ENCODE data around the gene FAM163A. TPM values are rescaled to one million over a fixed set of nuclear protein-coding genes. Genes with fewer than 3 reads are reported as not detected.
A peak's percentile ranks its signal among the peaks of the same experiment; 100 is the strongest.

The FAM163A gene
- total and polyA plus RNA-seq, 2 donors, result 3.2 to 10.4 TPM

- DNase-seq (ENCODE audit: low read depth in 6 of 9, low spot score in 9 of 9), result no peak
- Histone ChIP-seq H3K9me3 (ENCODE audit: control insufficient read depth in 2 of 2, insufficient read depth in 1 of 2, low read length in 1 of 2) (peaks cover 0 to 3% of the 10 kb centered on the region in 2 donors), H3K27me3 (ENCODE audit: control insufficient read depth in 2 of 2, insufficient read depth in 1 of 2, low read length in 1 of 2) (peaks cover 0 to 15% of the 10 kb centered on the region in 2 donors), H3K36me3 (ENCODE audit: control insufficient read depth in 2 of 2, insufficient read depth in 2 of 2, low read length in 1 of 2) (no peaks in the 10 kb centered on the region), H3K27ac (ENCODE audit: low read depth in 1 of 2, low read length in 1 of 2) (no peak overlapping the region), H3K4me3 (ENCODE audit: low read length in 2 of 2) (no peak overlapping the region), H3K4me1 (ENCODE audit: control insufficient read depth in 2 of 2, insufficient read depth in 2 of 2, low read length in 2 of 2) (peaks cover 0 to 17% of the 10 kb centered on the region in 2 donors)
- WGBS, result 79% methylated on average over 4 of the region's 4 CpGs
These were observed 63.2 kb downstream of the FAM163A start for GRCh38 chr1:179806333-179806732.

- Histone ChIP-seq H3K9me3 (ENCODE audit: control insufficient read depth in 2 of 2, insufficient read depth in 1 of 2, low read length in 1 of 2) (peaks cover 0 to 3% of the 10 kb centered on the region in 2 donors), H3K4me1 (ENCODE audit: control insufficient read depth in 2 of 2, insufficient read depth in 2 of 2, low read length in 2 of 2) (peaks cover 0 to 20% of the 10 kb centered on the region in 2 donors), H3K36me3 (ENCODE audit: control insufficient read depth in 2 of 2, insufficient read depth in 2 of 2, low read length in 1 of 2) (no peaks in the 10 kb centered on the region), H3K4me3 (ENCODE audit: low read length in 2 of 2) (no peak overlapping the region), H3K27me3 (ENCODE audit: control insufficient read depth in 2 of 2, insufficient read depth in 1 of 2, low read length in 1 of 2) (peaks cover 0 to 15% of the 10 kb centered on the region in 2 donors), H3K27ac (ENCODE audit: low read depth in 1 of 2, low read length in 1 of 2) (no peak overlapping the region)
- DNase-seq (ENCODE audit: low read depth in 6 of 9, low spot score in 9 of 9), result no peak
- WGBS, result 92% methylated on average over 9 of the region's 9 CpGs
These were observed 64.2 kb downstream of the FAM163A start for GRCh38 chr1:179807291-179807690.

GRCh38 chr1:179807691-179808485 is 64.8 kb downstream of the FAM163A start:
- DNase-seq (ENCODE audit: low read depth in 6 of 9, low spot score in 9 of 9), result no peak
- H3K36me3 ChIP-seq (ENCODE audit: control insufficient read depth in 2 of 2, insufficient read depth in 2 of 2, low read length in 1 of 2), result no peaks in the 10 kb centered on the region
- 95% methylated on average over 11 of the region's 11 CpGs for WGBS
- H3K4me3 ChIP-seq (ENCODE audit: low read length in 2 of 2), result no peak overlapping the region
- no peak overlapping the region for H3K27ac ChIP-seq (ENCODE audit: low read depth in 1 of 2, low read length in 1 of 2)
- H3K4me1 ChIP-seq (ENCODE audit: control insufficient read depth in 2 of 2, insufficient read depth in 2 of 2, low read length in 2 of 2), result peaks cover 0 to 20% of the 10 kb centered on the region in 2 donors
- H3K9me3 ChIP-seq (ENCODE audit: control insufficient read depth in 2 of 2, insufficient read depth in 1 of 2, low read length in 1 of 2), result peaks cover 0 to 3% of the 10 kb centered on the region in 2 donors
- H3K27me3 ChIP-seq (ENCODE audit: control insufficient read depth in 2 of 2, insufficient read depth in 1 of 2, low read length in 1 of 2), result peaks cover 0 to 20% of the 10 kb centered on the region in 2 donors

- H3K27me3 ChIP-seq (ENCODE audit: control insufficient read depth in 2 of 2, insufficient read depth in 1 of 2, low read length in 1 of 2), result peaks cover 0 to 25% of the 10 kb centered on the region in 2 donors
- no peaks in the 10 kb centered on the region for H3K36me3 ChIP-seq (ENCODE audit: control insufficient read depth in 2 of 2, insufficient read depth in 2 of 2, low read length in 1 of 2)
- WGBS, result 97% methylated on average over 1 of the region's 1 CpG
- DNase-seq (ENCODE audit: low read depth in 6 of 9, low spot score in 9 of 9), result no peak
- H3K4me3 ChIP-seq (ENCODE audit: low read length in 2 of 2), result no peak overlapping the region
- H3K9me3 ChIP-seq (ENCODE audit: control insufficient read depth in 2 of 2, insufficient read depth in 1 of 2, low read length in 1 of 2), result peaks cover 0 to 3% of the 10 kb centered on the region in 2 donors
- no peak overlapping the region for H3K27ac ChIP-seq (ENCODE audit: low read depth in 1 of 2, low read length in 1 of 2)
- peaks cover 0 to 20% of the 10 kb centered on the region in 2 donors for H3K4me1 ChIP-seq (ENCODE audit: control insufficient read depth in 2 of 2, insufficient read depth in 2 of 2, low read length in 2 of 2)
These were observed 65.4 kb downstream of the FAM163A start for GRCh38 chr1:179808503-179808902.

GRCh38 chr1:179809506-179810366 is 66.6 kb downstream of the FAM163A start:
- Histone ChIP-seq H3K4me3 (ENCODE audit: low read length in 2 of 2) (no peak overlapping the region), H3K27ac (ENCODE audit: low read depth in 1 of 2, low read length in 1 of 2) (peak overlapping the region in 1 of 2 donors; percentile 71), H3K9me3 (ENCODE audit: control insufficient read depth in 2 of 2, insufficient read depth in 1 of 2, low read length in 1 of 2) (peaks cover 0 to 6% of the 10 kb centered on the region in 2 donors), H3K4me1 (ENCODE audit: control insufficient read depth in 2 of 2, insufficient read depth in 2 of 2, low read length in 2 of 2) (peaks cover 7 to 27% of the 10 kb centered on the region in 2 donors), H3K36me3 (ENCODE audit: control insufficient read depth in 2 of 2, insufficient read depth in 2 of 2, low read length in 1 of 2) (no peaks in the 10 kb centered on the region), H3K27me3 (ENCODE audit: control insufficient read depth in 2 of 2, insufficient read depth in 1 of 2, low read length in 1 of 2) (peaks cover 0 to 34% of the 10 kb centered on the region in 2 donors)
- WGBS, result 47% methylated on average over 14 of the region's 14 CpGs
- peak; percentile 50 to 87 (median 73) for DNase-seq (ENCODE audit: low read depth in 6 of 9, low spot score in 9 of 9)

- DNase-seq (ENCODE audit: low read depth in 6 of 9, low spot score in 9 of 9), result no peak
- Histone ChIP-seq H3K27me3 (ENCODE audit: control insufficient read depth in 2 of 2, insufficient read depth in 1 of 2, low read length in 1 of 2) (peaks cover 0 to 37% of the 10 kb centered on the region in 2 donors), H3K36me3 (ENCODE audit: control insufficient read depth in 2 of 2, insufficient read depth in 2 of 2, low read length in 1 of 2) (no peaks in the 10 kb centered on the region), H3K4me3 (ENCODE audit: low read length in 2 of 2) (no peak overlapping the region), H3K9me3 (ENCODE audit: control insufficient read depth in 2 of 2, insufficient read depth in 1 of 2, low read length in 1 of 2) (peaks cover 0 to 6% of the 10 kb centered on the region in 2 donors), H3K4me1 (ENCODE audit: control insufficient read depth in 2 of 2, insufficient read depth in 2 of 2, low read length in 2 of 2) (peaks cover 8 to 31% of the 10 kb centered on the region in 2 donors), H3K27ac (ENCODE audit: low read depth in 1 of 2, low read length in 1 of 2) (peak overlapping the region in 1 of 2 donors; percentile 55)
- 88% methylated on average over 7 of the region's 7 CpGs for WGBS
These were observed 67.2 kb downstream of the FAM163A start for GRCh38 chr1:179810367-179810715.

GRCh38 chr1:179812501-179813292 is 69.6 kb downstream of the FAM163A start:
- Histone ChIP-seq H3K27ac (ENCODE audit: low read depth in 1 of 2, low read length in 1 of 2) (no peak overlapping the region), H3K4me3 (ENCODE audit: low read length in 2 of 2) (no peak overlapping the region), H3K9me3 (ENCODE audit: control insufficient read depth in 2 of 2, insufficient read depth in 1 of 2, low read length in 1 of 2) (peaks cover 0 to 6% of the 10 kb centered on the region in 2 donors), H3K27me3 (ENCODE audit: control insufficient read depth in 2 of 2, insufficient read depth in 1 of 2, low read length in 1 of 2) (peaks cover 0 to 49% of the 10 kb centered on the region in 2 donors), H3K36me3 (ENCODE audit: control insufficient read depth in 2 of 2, insufficient read depth in 2 of 2, low read length in 1 of 2) (no peaks in the 10 kb centered on the region), H3K4me1 (ENCODE audit: control insufficient read depth in 2 of 2, insufficient read depth in 2 of 2, low read length in 2 of 2) (peaks cover 11 to 44% of the 10 kb centered on the region in 2 donors)
- DNase-seq (ENCODE audit: low read depth in 6 of 9, low spot score in 9 of 9), result no peak
- WGBS, result 94% methylated on average over 37 of the region's 37 CpGs

GRCh38 chr1:179813626-179814545 is 70.8 kb downstream of the FAM163A start:
- peak overlapping the region; percentile 55 to 59 for H3K4me3 ChIP-seq (ENCODE audit: low read length in 2 of 2)
- H3K27ac ChIP-seq (ENCODE audit: low read depth in 1 of 2, low read length in 1 of 2), result no peak overlapping the region
- peaks cover 0 to 3% of the 10 kb centered on the region in 2 donors for H3K9me3 ChIP-seq (ENCODE audit: control insufficient read depth in 2 of 2, insufficient read depth in 1 of 2, low read length in 1 of 2)
- 88% methylated on average over 28 of the region's 28 CpGs for WGBS
- peaks cover 11 to 44% of the 10 kb centered on the region in 2 donors for H3K4me1 ChIP-seq (ENCODE audit: control insufficient read depth in 2 of 2, insufficient read depth in 2 of 2, low read length in 2 of 2)
- H3K27me3 ChIP-seq (ENCODE audit: control insufficient read depth in 2 of 2, insufficient read depth in 1 of 2, low read length in 1 of 2), result peaks cover 0 to 49% of the 10 kb centered on the region in 2 donors
- H3K36me3 ChIP-seq (ENCODE audit: control insufficient read depth in 2 of 2, insufficient read depth in 2 of 2, low read length in 1 of 2), result no peaks in the 10 kb centered on the region
- DNase-seq (ENCODE audit: low read depth in 6 of 9, low spot score in 9 of 9), result no peak
